Gastroesophageal sphincter (tissue), 3 donors: ENCODE measurements around the gene SYCP2L.

Experiments
- EP300 ChIP-seq: sonication (generic); formaldehyde crosslinking; IDR thresholded peaks from one replicate; pipeline ENCODE4 v1.6.1; 2017; ENCODE audit warnings: antibody characterized with exemption, mild to moderate bottlenecking
- POLR2A ChIP-seq, 2 donors: fragments of 450-650 bp; IDR thresholded peaks; one replicate each; pipeline ENCODE4 v1.6.1; 2017; ENCODE audit warnings: antibody characterized with exemption in 2 of 2, mild to moderate bottlenecking in 2 of 2, moderate library complexity in 1 of 2
- POLR2AphosphoS5 ChIP-seq: sonication (generic); formaldehyde crosslinking; IDR thresholded peaks from one replicate; pipeline ENCODE4 v1.6.1; 2017; ENCODE audit warnings: antibody characterized with exemption
- TF ChIP-seq, protein P1 (sequence below), 4 experiments: fragments of 200-600 bp in 2 of 4; fragments of 450-650 bp in 2 of 4; sonication (generic) in 1 of 4; IDR thresholded peaks; one replicate each; pipeline ENCODE4 v1.5.1; 2017 to 2019; ENCODE audit warnings: antibody characterized with exemption in 4 of 4, mild to moderate bottlenecking in 2 of 4, moderate library complexity in 2 of 4

DNA sequence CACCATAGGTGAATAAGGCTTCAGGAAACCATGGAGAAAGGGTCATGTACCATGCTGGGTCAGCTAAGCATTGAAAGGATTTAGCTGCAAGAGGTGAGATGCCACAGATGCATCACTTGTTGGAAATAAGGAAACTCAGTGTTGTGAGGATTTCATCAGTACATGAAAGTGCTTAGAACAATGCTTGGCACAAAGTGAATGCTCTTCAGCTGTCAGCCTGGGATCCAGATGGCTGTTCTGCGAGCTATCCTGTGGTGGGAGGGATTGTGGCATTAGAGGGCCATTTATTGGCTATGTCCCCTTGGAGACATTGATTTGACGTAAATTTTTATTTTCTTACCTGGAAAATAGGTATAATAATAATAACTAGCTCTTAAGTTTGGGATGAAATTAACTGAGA, 104.3 kb downstream of the SYCP2L start:
- TF ChIP-seq POLR2AphosphoS5 = no peak
- TF ChIP-seq, protein P1, sequence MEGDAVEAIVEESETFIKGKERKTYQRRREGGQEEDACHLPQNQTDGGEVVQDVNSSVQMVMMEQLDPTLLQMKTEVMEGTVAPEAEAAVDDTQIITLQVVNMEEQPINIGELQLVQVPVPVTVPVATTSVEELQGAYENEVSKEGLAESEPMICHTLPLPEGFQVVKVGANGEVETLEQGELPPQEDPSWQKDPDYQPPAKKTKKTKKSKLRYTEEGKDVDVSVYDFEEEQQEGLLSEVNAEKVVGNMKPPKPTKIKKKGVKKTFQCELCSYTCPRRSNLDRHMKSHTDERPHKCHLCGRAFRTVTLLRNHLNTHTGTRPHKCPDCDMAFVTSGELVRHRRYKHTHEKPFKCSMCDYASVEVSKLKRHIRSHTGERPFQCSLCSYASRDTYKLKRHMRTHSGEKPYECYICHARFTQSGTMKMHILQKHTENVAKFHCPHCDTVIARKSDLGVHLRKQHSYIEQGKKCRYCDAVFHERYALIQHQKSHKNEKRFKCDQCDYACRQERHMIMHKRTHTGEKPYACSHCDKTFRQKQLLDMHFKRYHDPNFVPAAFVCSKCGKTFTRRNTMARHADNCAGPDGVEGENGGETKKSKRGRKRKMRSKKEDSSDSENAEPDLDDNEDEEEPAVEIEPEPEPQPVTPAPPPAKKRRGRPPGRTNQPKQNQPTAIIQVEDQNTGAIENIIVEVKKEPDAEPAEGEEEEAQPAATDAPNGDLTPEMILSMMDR (IDR thresholded peaks at IDR 0.05) = no peak
- no peak for TF ChIP-seq POLR2A (IDR thresholded peaks at IDR 0.05)
- no peak for TF ChIP-seq EP300
